H1 (cell line): ENCODE results near the gene HACL1. TPM values are rescaled to one million over a fixed set of nuclear protein-coding genes. Genes with fewer than 3 reads are reported as not detected.

Experiments
- CTCF ChIA-PET: fragments of 300-600 bp; sonication (Branson Sonifier 250); formaldehyde crosslinking; loops from one replicate; lab custom pipeline; 2021; ENCODE audit not compliant: partially characterized antibody; lab: Charles Lee
- POLR2A ChIA-PET: fragments of 300-600 bp; sonication (Branson Sonifier 250); formaldehyde crosslinking; loops from one replicate; lab custom pipeline; 2021; ENCODE audit warnings: inconsistent platforms; ENCODE audit not compliant: partially characterized antibody; lab: Charles Lee
- DNase-seq, 2 experiments: peaks; one replicate each; pipeline versions ENCODE4 v3.0.0 to v3.0.0-alpha.2; 2010 to 2022; ENCODE audit warnings: low spot score in 2 of 2, low read depth in 1 of 2, mixed read lengths in 1 of 2
- FAIRE-seq: peaks from 2 replicates; lab custom pipeline; 2011; peaks lifted over from hg19 to GRCh38; lab: Jason Lieb, UNC
- H2AFZ ChIP-seq: 2 replicates; pipeline ENCODE4 v1.8.1; 2012; ENCODE audit warnings: low read length, inconsistent platforms
- H2AK5ac ChIP-seq: 2 replicates; pipeline ENCODE4 v1.6.1; 2013; ENCODE audit warnings: low read depth, low read length
- H2BK120ac ChIP-seq: replicated peaks from 2 replicates; pipeline ENCODE3; 2013; ENCODE audit warnings: low read depth, low read length, inconsistent platforms
- H2BK12ac ChIP-seq: 2 replicates; pipeline ENCODE4 v1.6.1; 2013; ENCODE audit warnings: low read depth, low read length
- H2BK15ac ChIP-seq: 2 replicates; pipeline ENCODE4 v1.6.1; 2013; ENCODE audit warnings: low read length
- H2BK20ac ChIP-seq: 2 replicates; pipeline ENCODE4 v1.6.1; 2013; ENCODE audit warnings: low read length
- H2BK5ac ChIP-seq: 2 replicates; pipeline ENCODE4 v1.6.1; 2013; ENCODE audit warnings: low read depth, low read length
- H3K14ac ChIP-seq: 2 replicates; pipeline ENCODE4 v1.6.1; 2013; ENCODE audit warnings: inconsistent platforms; ENCODE audit not compliant: insufficient read length
- H3K18ac ChIP-seq: 2 replicates; pipeline ENCODE4 v1.6.1; 2013; ENCODE audit warnings: low read length; ENCODE audit errors: extremely low read depth
- H3K23ac ChIP-seq: 2 replicates; pipeline ENCODE4 v1.6.1; 2013; ENCODE audit warnings: inconsistent platforms; ENCODE audit not compliant: insufficient read length
- H3K23me2 ChIP-seq: 2 replicates; pipeline ENCODE4 v1.6.1; 2013; ENCODE audit warnings: low read depth, low read length
- H3K27ac ChIP-seq: 2 replicates; pipeline ENCODE4 v1.6.1; 2011; ENCODE audit warnings: low read depth, low read length, inconsistent platforms
- H3K27me3 ChIP-seq, 4 experiments: replicated peaks in 1 of 4; 1 replicate in 1 of 4; 2 replicates in 3 of 4; pipeline versions ENCODE4 v1.6.1 to v1.8.1; 2011 to 2013; ENCODE audit warnings: low read length in 3 of 4, mild to moderate bottlenecking in 3 of 4, inconsistent platforms in 2 of 4, mixed read lengths in 2 of 4, moderate library complexity in 1 of 4; ENCODE audit not compliant: control insufficient read depth in 3 of 4, insufficient read depth in 3 of 4; ENCODE audit errors: extremely low read depth in 1 of 4
- H3K36me3 ChIP-seq, 4 experiments: 2 replicates each; pipeline versions ENCODE4 v1.6.1 to v1.8.1; 2011 to 2013; ENCODE audit warnings: mild to moderate bottlenecking in 4 of 4, low read length in 3 of 4, moderate library complexity in 2 of 4, control low read depth in 1 of 4, inconsistent platforms in 1 of 4; ENCODE audit not compliant: insufficient read depth in 4 of 4, control insufficient read depth in 2 of 4
- H3K4ac ChIP-seq: replicated peaks from 2 replicates; pipeline ENCODE3; 2013; ENCODE audit warnings: low read length, low read depth, mixed read lengths, inconsistent platforms; ENCODE audit not compliant: insufficient read length
- H3K4me1 ChIP-seq, 4 experiments: replicated peaks in 1 of 4; 1 replicate in 1 of 4; 2 replicates in 3 of 4; pipeline versions ENCODE4 v1.6.1 to v1.8.1; 2011 to 2013; ENCODE audit warnings: low read length in 3 of 4, inconsistent platforms in 2 of 4, mixed read lengths in 1 of 4; ENCODE audit not compliant: insufficient read depth in 4 of 4, control insufficient read depth in 3 of 4
- H3K4me2 ChIP-seq, 2 experiments: 2 replicates each; pipeline versions ENCODE4 v1.6.1 to v1.8.1; 2011 to 2013; ENCODE audit warnings: low read depth in 2 of 2, low read length in 2 of 2, control low read depth in 1 of 2, inconsistent platforms in 1 of 2, mild to moderate bottlenecking in 1 of 2; ENCODE audit not compliant: insufficient read depth in 1 of 2
- H3K4me3 ChIP-seq, 4 experiments: fragments of 200-600, 300-600 bp in 1 of 4; sonication (generic), shearing (Covaris generic), sonication (Bioruptor Twin) in 1 of 4; 2 replicates each; pipeline versions ENCODE4 v1.5.1 to v1.8.1; 2011 to 2016; ENCODE audit warnings: low read length in 4 of 4, low read depth in 3 of 4, control low read depth in 2 of 4, inconsistent platforms in 2 of 4, mild to moderate bottlenecking in 2 of 4, mixed read lengths in 1 of 4, moderate library complexity in 1 of 4; ENCODE audit not compliant: insufficient read depth in 2 of 4; ENCODE audit errors: extremely low read depth in 1 of 4
- H3K56ac ChIP-seq: replicated peaks from 2 replicates; pipeline ENCODE3; 2013; ENCODE audit warnings: low read depth, mild to moderate bottlenecking, mixed read lengths, low read length, inconsistent platforms; ENCODE audit not compliant: insufficient read length
- H3K79me1 ChIP-seq: 2 replicates; pipeline ENCODE4 v1.6.1; 2013; ENCODE audit warnings: low read depth, low read length, control low read depth
- H3K79me2 ChIP-seq, 2 experiments: 2 replicates each; pipeline versions ENCODE4 v1.6.1 to v1.8.1; 2012 to 2013; ENCODE audit warnings: low read length in 2 of 2, mild to moderate bottlenecking in 2 of 2, inconsistent platforms in 1 of 2; ENCODE audit not compliant: insufficient read depth in 2 of 2, control insufficient read depth in 1 of 2
- H3K9ac ChIP-seq, 4 experiments: replicated peaks in 1 of 4; 1 replicate in 1 of 4; 2 replicates in 3 of 4; pipeline versions ENCODE4 v1.6.1 to v1.8.1; 2011 to 2013; ENCODE audit warnings: low read depth in 3 of 4, low read length in 3 of 4, control low read depth in 2 of 4, mild to moderate bottlenecking in 2 of 4, moderate library complexity in 2 of 4, inconsistent platforms in 1 of 4; ENCODE audit errors: extremely low read depth in 1 of 4
- H3K9me3 ChIP-seq, 2 experiments: 2 replicates each; pipeline versions ENCODE4 v1.6.1 to v1.8.1; 2012 to 2013; ENCODE audit warnings: mild to moderate bottlenecking in 2 of 2, moderate library complexity in 2 of 2, control low read depth in 1 of 2, inconsistent platforms in 1 of 2, low read depth in 1 of 2, low read length in 1 of 2, mixed read lengths in 1 of 2; ENCODE audit not compliant: insufficient read depth in 2 of 2
- H4K20me1 ChIP-seq, 2 experiments: replicated peaks in 1 of 2; 2 replicates each; pipeline versions ENCODE3 to v1.8.1; 2011 to 2013; ENCODE audit warnings: inconsistent platforms in 2 of 2, low read length in 2 of 2, mild to moderate bottlenecking in 1 of 2; ENCODE audit not compliant: insufficient read depth in 2 of 2, control insufficient read depth in 1 of 2
- H4K5ac ChIP-seq: 2 replicates; pipeline ENCODE4 v1.6.1; 2013; ENCODE audit warnings: low read length, low read depth, mixed read lengths, inconsistent platforms; ENCODE audit not compliant: insufficient read length
- H4K8ac ChIP-seq: 2 replicates; pipeline ENCODE4 v1.8.0; 2013; ENCODE audit warnings: mild to moderate bottlenecking, moderate library complexity, low read length, inconsistent platforms; ENCODE audit not compliant: insufficient read depth; ENCODE audit errors: extremely low read depth
- H4K91ac ChIP-seq: replicated peaks from 2 replicates; pipeline ENCODE3; 2013; ENCODE audit warnings: low read length, mixed read lengths, inconsistent platforms; ENCODE audit not compliant: insufficient read length
- BRCA1 ChIP-seq: IDR thresholded peaks from 2 replicates; pipeline ENCODE4 v1.6.1; 2012; ENCODE audit warnings: low read depth, low read length, improper control_type of control experiment
- EGR1 ChIP-seq: IDR thresholded peaks from 2 replicates; pipeline ENCODE4 v1.6.1; 2011; ENCODE audit warnings: low read depth, low read length, borderline replicate concordance
- FOSL1 ChIP-seq: IDR thresholded peaks from 2 replicates; pipeline ENCODE4 v1.6.1; 2011; ENCODE audit warnings: mild to moderate bottlenecking, low read depth, low read length, moderate library complexity; ENCODE audit not compliant: insufficient read depth
- RAD21 ChIP-seq, 2 experiments: IDR thresholded peaks in 1 of 2; conservative IDR thresholded peaks in 1 of 2; 2 replicates each; pipeline ENCODE4 v1.6.1; 2011; ENCODE audit warnings: low read depth in 2 of 2, low read length in 2 of 2, improper control_type of control experiment in 1 of 2, inconsistent platforms in 1 of 2, mild to moderate bottlenecking in 1 of 2, moderate library complexity in 1 of 2
- RBBP5 ChIP-seq: IDR thresholded peaks from 2 replicates; pipeline ENCODE4 v1.7.1; 2012; ENCODE audit warnings: low read depth, mild to moderate bottlenecking, inconsistent platforms, low read length, moderate library complexity, borderline replicate concordance
- RFX5 ChIP-seq: IDR thresholded peaks from 2 replicates; pipeline ENCODE4 v1.6.1; 2011; ENCODE audit warnings: low read depth, low read length, improper control_type of control experiment, borderline replicate concordance
- RNF2 ChIP-seq: fragments of 200-900, 300-1000 bp; sonication (generic); IDR thresholded peaks from 2 replicates; pipeline ENCODE4 v1.7.1; 2016; ENCODE audit warnings: borderline replicate concordance, low read depth, mild to moderate bottlenecking, antibody characterized with exemption, low read length; ENCODE audit not compliant: poor library complexity, severe bottlenecking; ENCODE audit errors: missing control alignments
- SIRT6 ChIP-seq: IDR thresholded peaks from one replicate; pipeline ENCODE4 v1.7.1; 2012; ENCODE audit warnings: low read length, inconsistent platforms
- SIX5 ChIP-seq: IDR thresholded peaks from 2 replicates; pipeline ENCODE4 v1.6.1; 2011; ENCODE audit warnings: mild to moderate bottlenecking, low read depth, low read length
- SP2 ChIP-seq: IDR thresholded peaks from 2 replicates; pipeline ENCODE4 v1.6.1; 2012; ENCODE audit warnings: mild to moderate bottlenecking, low read length, inconsistent platforms
- SP4 ChIP-seq: IDR thresholded peaks from 2 replicates; pipeline ENCODE4 v1.6.1; 2012; ENCODE audit warnings: low read length, inconsistent platforms
- SUZ12 ChIP-seq: fragments of 200-600 bp; sonication (generic); IDR thresholded peaks from 2 replicates; pipeline ENCODE4 v1.6.1; 2012; ENCODE audit warnings: mild to moderate bottlenecking, inconsistent platforms, low read length, moderate library complexity, mixed read lengths
- TAF7 ChIP-seq: optimal IDR thresholded peaks from 2 replicates; pipeline ENCODE3; 2011; ENCODE audit warnings: low read depth, mild to moderate bottlenecking, inconsistent platforms, low read length, moderate library complexity, borderline replicate concordance
- TBP ChIP-seq: IDR thresholded peaks from 2 replicates; pipeline ENCODE4 v1.6.1; 2011; ENCODE audit warnings: low read depth, low read length, improper control_type of control experiment
- WGBS, 2 experiments: shearing (Covaris generic) in 1 of 2; methylation state at CpG; one replicate each; pipeline versions ENCODE4 v1.1.6 to v1.1.7; 2013 to 2015; ENCODE audit warnings: low lambda C conversion rate in 2 of 2, mixed read lengths in 2 of 2, inconsistent platforms in 1 of 2, low coverage in 1 of 2, missing lambda C conversion rate in 1 of 2; ENCODE audit not compliant: insufficient replicate concordance in 2 of 2, insufficient coverage in 1 of 2, insufficient read length in 1 of 2; ENCODE audit errors: extremely low coverage in 1 of 2, missing lambda C conversion rate in 1 of 2; 5-methylcytosine and 5-hydroxymethylcytosine counted together
- polyA plus RNA-seq, 7 experiments: library from polyadenylated mRNA; depleted of rRNA in 3 of 7; stranded (reverse) in 5 of 7; unstranded in 2 of 7; fragments of >200 nt in 5 of 7; fragments of 200-250 nt in 2 of 7; gene quantifications; 1 replicate in 5 of 7; 2 replicates in 1 of 7; 4 replicates in 1 of 7; pipeline versions ENCODE4 v1.2.1 to v1.2.3, GENCODE V29; 2011 to 2013; ENCODE audit warnings: missing spikeins in 2 of 7, mixed read lengths in 2 of 7
- total RNA-seq: library from RNA; stranded (reverse); fragmentation: NEBNext Ultra II Directional; extraction: Animal tissue kit (Norgen Biotek cat#: 25700); gene quantifications from 2 replicates; pipeline ENCODE4 v1.2.1, GENCODE V29; 2021

HACL1 gene
- total and polyA plus RNA-seq, 2 of the 8 experiments (the other 6 are each of a cell fraction or from before 2014, with no cell fraction given) = 38.2 to 46.0 TPM

DNA sequence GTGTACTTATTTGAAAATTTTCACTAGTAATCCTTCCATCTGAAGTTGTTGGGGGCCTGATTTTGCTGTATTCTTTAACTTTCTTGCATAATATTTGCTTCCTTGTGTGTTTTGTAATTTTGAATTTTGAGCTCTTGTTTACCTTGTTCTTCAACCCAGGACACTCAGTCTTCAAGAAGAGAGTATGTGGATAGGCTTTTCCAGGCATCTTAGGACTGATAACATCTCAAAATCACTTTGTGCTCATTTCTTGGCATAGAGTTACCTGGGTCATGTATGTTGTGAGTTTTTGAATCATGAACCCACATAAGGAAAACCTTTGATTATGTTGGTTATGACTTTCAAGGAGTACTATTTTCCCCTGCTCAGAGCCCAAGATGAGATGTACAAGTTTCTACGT is 13.6 kb upstream of the HACL1 start:
- no peaks in the 10 kb centered on the region for H3K27me3 ChIP-seq
- H2BK15ac ChIP-seq = no peak overlapping the region
- TF ChIP-seq RNF2 (no peak), SP2 (no peak), RAD21 (IDR thresholded peaks at IDR 0.05 in 1 of 2, conservative IDR thresholded peaks at IDR 0.05 in 1 of 2; ENCODE audit: low read depth in 2 of 2, low read length in 2 of 2) (no peak), SIX5 (no peak), FOSL1 (no peak), SP4 (no peak), RFX5 (no peak), BRCA1 (no peak), TBP (no peak), SIRT6 (no peak), SUZ12 (no peak), EGR1 (no peak), RBBP5 (no peak), TAF7 (no peak)
- no peak overlapping the region for H3K14ac ChIP-seq
- H2BK20ac ChIP-seq = no peak overlapping the region
- H2BK120ac ChIP-seq = no peak overlapping the region
- DNase-seq = no peak
- no peak overlapping the region for H2BK12ac ChIP-seq
- no peak overlapping the region for H3K27ac ChIP-seq
- no peak overlapping the region for H4K5ac ChIP-seq
- H3K56ac ChIP-seq = no peak overlapping the region
- H3K4me3 ChIP-seq = no peak overlapping the region
- H4K91ac ChIP-seq = no peak overlapping the region
- H4K20me1 ChIP-seq = no peaks in the 10 kb centered on the region
- no peaks in the 10 kb centered on the region for H3K36me3 ChIP-seq
- no peak overlapping the region for H3K4ac ChIP-seq
- H3K18ac ChIP-seq = no peak overlapping the region
- no peak overlapping the region for H3K23ac ChIP-seq
- no peak overlapping the region for H3K9ac ChIP-seq
- no peak overlapping the region for H4K8ac ChIP-seq
- 92% methylated on average over 1 of the region's 1 CpG; no CpG with 5 or more reads in 1 of the 2 experiments for WGBS, 2 experiments
- no peaks in the 10 kb centered on the region for H3K23me2 ChIP-seq
- H2BK5ac ChIP-seq = no peak overlapping the region
- FAIRE-seq = no peak
- ChIA-PET CTCF (interaction anchor here (0.6 kb wide), 1 partner anchor 266 kb away, joined by 3 read pairs; no protein-coding TSS in a partner anchor), POLR2A (no interaction called here)
- no peaks in the 10 kb centered on the region for H3K79me1 ChIP-seq
- peaks cover 3 to 4% of the 10 kb centered on the region in 2 experiments; a peak in 3 of 4 replicates for H3K9me3 ChIP-seq
- H2AK5ac ChIP-seq = no peak overlapping the region
- no peak overlapping the region for H2AFZ ChIP-seq
- H3K4me2 ChIP-seq = no peak overlapping the region
- H3K4me1 ChIP-seq = no peaks in the 10 kb centered on the region
- H3K79me2 ChIP-seq = peaks cover 0 to 3% of the 10 kb centered on the region in 2 experiments; a peak in 1 of 4 replicates
